Activated CD8-positive, alpha-beta memory T cell treated with anti-CD3 and anti-CD28 coated beads, Interleukin-2, amount 50 U/mL, for 1 hour (primary cell): Measurements from ENCODE around the gene C19orf33.
"Not testable (repeated sequence)": the region's sequence is repeated elsewhere in the genome, so short reads cannot be mapped to it uniquely, and the experiment has no call there.

Source experiments
- DNase-seq: peaks from one replicate; pipeline ENCODE4 v3.0.0-alpha.2; 2020; ENCODE audit errors: extremely low read depth

The C19orf33 gene

DNA sequence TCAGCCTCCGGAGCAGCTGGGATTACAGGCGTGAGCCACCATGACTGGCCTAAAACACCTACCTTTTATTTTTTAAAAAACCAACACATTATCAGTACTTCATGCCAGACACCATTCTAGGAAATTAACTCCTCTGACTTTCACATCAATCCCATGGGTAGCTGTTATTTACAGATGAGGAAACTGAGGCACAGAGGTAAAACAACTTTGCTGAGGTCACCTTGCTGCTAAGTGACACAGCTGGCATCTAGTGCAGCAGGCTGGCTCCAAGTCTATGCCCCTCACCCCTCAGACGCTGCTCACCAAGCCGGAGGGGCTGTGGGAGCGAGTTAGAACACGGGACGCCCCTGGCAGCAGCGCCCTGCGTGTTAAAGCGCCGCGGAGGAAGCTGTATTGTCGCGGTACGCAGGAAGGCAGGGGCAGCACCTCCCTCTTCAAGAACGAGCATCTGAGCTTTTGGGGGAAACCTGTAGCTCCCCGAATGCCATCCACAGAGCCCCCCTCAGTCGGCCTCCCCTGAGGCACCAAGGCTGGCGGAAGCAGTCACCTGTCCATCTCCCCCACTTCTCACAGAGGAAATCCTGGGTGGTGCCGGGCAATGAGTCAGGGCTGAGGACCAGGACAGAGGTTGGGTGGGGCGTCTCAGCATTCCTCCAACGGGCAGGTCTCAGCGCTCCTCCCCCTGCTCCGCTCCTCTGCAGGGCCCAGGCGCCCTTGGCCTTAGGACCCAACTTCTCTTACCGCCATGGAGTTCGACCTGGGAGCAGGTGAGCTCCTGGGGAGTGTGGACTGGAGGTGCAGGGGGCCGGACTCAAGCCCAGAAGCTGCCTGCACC, at the start of gene C19orf33:
TSS of gene C19orf33 (plus strand) at position 735 of the 835 bp plus-strand sequence. CDS start at position 746, 11 bp downstream.
- DNase-seq, result no peak

GRCh38 chr19:38255383-38256014, 48.6 kb upstream of the C19orf33 start:
- no peak for DNase-seq

DNA sequence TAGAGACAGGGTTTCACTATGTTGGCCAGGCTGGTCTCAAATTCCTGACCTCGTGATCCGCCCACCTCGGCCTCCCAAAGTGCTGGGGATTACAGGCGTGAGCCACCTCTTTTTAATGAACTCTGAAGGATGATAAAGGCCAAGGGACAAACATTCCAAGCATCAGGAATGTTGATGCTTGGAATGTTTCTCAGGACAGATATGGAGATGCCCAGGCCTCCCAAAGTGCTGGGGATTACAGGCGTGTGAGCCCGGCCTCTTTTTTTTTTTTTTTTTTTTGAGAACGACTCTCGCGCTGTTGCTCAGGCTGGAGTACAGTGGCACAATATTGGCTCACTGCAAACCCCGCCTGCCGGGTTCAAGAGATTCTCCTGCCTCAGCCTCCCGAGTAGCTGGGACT, 42.1 kb upstream of the C19orf33 start:
- not testable (repeated sequence) for DNase-seq

DNA sequence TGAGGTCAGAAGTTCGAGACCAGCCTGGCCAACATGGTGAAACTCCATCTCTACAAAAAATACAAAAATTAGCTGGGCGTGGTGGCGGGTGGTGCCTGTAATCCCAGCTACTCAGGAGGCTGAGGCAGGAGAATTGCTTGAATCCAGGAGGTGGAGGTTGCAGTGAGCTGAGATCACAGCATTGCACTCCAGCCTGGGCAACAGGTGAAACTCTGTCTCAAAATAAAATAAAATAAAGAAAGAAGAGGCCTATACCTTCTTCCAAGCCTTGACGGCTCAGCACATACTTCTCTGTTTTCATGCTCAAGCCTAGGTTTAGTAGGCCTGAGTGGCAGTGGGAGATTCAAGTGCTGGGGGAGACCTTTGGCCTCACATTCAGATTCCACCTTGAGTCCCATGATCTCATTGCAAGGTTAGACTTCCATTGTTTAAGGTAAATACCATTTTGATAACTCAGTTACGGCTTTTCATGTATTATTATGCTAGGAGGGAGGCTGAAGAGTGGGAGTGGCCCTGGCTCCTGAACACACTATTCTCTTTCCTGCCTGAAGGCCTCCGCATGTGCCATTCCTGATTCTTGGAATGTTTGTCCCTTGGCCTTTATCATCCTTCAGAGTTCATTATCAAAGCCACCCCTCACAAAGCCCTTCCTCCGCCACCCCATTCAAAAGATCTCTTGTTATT, 41.3 kb upstream of the C19orf33 start:
- no peak for DNase-seq

DNA sequence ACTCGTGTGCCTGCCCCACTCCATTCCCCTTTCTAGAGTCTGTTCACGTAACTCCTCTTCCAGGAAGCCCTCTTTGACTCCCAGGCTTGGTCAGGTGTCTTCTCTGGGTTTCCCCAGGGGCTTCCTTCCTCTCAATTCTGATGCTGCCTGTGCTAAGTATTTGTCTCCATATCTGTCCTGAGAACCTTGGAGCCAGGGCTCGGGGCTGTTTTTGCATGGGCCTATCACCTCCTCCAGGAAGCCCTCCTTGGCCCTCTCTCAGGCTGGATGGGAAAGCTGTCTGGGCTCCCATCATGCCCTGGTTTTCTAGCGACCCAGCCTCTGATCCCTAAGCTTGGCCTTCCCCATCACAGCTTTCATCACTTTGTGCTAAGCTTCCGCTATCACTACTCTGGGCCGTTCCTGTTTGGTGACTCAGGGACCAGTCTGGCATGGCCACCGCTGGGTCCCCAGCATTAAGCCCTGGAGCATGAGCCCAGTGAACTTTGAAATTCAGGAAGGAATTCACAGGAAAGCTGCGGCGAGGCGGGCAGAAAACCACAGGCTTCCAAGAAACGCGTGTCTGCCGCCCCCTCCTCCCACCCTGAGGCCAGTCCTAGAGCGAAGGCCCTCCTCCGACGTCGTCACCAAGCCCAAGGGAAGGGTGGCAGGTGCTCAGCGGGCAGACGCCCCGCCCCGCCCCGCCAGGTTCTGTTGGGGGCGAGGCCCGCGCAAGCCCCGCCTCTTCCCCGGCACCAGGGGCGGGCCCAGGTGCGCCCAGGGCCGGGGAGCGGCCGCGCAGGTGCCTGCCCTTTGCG, 40.2 kb upstream of the C19orf33 start:
- DNase-seq, result peak; percentile 46

GRCh38 chr19:38264486-38265212, 39.4 kb upstream of the C19orf33 start, which contains the start of gene SPINT2:
TSS of gene SPINT2 (plus strand) at chr19:38264573. CDS start at chr19:38264893, 320 bp downstream.
- no peak for DNase-seq

DNA sequence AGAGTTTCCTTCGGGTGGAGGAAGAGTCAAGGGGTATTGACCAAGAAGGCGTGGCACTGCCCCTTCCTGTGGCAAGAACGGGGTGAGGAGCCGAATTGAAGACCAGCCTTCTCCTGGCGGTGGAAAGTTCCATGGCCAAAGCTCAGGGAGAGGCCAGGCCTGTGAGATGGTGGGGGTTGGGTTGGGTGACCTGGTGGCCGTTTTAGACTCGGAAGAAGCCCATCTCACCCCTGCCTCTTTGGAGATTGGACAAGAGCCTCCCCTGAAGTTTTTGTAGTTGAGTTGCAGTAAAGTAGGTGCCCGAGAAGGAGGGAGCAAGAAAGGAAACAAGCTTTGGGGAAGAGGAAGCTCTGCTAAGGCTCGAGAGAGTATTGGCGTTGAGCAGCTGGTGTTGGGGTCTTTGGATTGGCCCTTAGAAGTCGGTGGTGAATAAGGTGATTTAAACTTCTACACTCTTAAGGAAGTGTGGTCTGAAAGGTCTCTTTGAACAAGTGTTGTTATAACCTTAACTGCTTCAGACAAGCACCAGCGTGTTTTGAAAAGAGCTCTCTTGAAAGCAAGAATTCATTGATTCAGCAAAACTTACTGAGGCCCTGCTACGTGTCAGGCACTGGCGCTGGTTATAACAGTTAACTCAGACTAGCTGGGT, 38.7 kb upstream of the C19orf33 start:
- DNase-seq, result no peak

DNA sequence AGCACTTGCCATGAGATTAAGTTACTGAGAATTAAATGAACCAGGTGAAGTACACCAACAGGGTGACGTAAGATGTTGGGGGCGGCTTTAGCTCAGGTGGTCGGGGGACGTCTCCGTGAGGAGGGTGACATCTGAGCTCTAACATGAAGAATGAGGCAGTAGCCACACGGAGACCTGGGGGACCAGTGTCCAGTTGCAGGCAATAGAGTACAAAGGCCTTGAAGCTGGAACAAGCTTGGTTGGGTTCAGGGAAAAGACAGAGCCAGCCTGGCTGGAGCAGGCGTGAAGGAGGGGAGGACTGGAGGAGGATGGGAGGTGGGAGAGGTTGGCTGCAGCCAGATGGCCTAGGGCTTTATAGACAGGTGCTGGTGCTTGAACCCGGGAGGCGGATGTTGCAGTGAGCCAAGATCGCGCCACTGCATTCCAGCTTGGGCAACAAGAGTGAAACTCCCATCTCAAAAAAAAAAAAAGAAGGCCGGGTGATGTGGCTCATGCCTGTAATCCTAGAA, 38.1 kb upstream of the C19orf33 start:
- DNase-seq, result no peak

GRCh38 chr19:38266981-38267597, 37.0 kb upstream of the C19orf33 start:
- no peak for DNase-seq

- DNase-seq, result no peak
Observed at GRCh38 chr19:38267761-38268483, 36.1 kb upstream of the C19orf33 start.

- no peak for DNase-seq
Observed at GRCh38 chr19:38268539-38268938, 35.5 kb upstream of the C19orf33 start.

- no peak for DNase-seq
Observed at GRCh38 chr19:38270587-38271167, 33.4 kb upstream of the C19orf33 start.

- DNase-seq, result no peak
Observed at GRCh38 chr19:38273499-38273898, 30.6 kb upstream of the C19orf33 start.

DNA sequence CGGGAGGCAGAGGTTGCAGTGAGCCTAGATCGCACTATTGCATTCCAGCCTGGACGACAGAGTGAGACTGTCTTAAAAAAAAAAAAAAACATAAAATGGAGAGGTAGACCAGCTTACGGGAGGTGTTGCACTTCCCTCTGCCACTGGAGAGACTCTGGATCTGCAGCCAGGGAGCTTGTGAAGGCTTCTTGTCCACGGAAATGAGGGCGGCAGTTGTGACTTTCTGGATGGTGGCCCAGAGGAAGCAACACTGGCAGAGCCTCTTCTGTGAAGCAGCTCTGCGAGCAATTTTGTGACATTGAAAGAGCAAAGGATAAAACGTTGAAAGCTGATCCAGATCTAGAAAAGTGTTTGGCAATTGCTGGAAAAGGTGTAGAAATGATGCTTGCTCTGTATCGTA, 29.3 kb upstream of the C19orf33 start:
- no peak for DNase-seq

GRCh38 chr19:38276942-38277517, 27.0 kb upstream of the C19orf33 start:
- DNase-seq, result no peak

- no peak for DNase-seq
Observed at GRCh38 chr19:38277549-38277948, 26.5 kb upstream of the C19orf33 start.

DNA sequence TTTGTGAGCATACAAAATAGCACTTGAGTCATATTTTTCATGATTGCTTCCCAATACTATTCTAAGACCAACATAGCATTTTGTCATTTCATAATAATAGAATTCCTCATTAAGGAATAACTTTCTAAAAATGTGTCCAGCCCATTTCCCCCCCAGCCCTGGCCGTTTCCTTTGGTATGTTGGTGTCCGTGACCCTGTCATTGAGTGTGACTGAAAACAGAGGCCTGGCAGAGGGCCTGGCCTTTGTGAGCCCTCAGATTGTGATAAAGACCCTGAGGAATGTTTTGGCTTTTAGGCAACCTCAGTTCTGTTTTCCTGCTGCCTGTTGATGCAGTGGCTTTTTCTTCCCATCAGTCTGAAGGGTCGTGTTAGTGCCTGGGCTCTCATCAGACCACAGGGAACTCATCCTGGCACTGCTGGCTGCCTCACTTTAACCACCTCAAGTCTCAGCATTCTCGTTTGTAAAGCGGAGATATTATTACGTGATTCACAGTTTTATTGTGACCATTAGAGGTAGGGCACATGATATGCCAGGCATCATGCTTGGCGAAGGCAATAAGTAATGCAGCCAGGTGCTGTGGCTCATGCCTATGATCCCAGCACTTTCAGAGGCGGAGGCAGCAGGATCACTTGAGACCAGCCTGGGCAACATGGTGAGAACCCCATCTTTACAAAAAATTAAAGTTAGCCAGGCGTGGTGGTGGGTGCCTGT, 25.9 kb upstream of the C19orf33 start:
- no peak for DNase-seq

DNA sequence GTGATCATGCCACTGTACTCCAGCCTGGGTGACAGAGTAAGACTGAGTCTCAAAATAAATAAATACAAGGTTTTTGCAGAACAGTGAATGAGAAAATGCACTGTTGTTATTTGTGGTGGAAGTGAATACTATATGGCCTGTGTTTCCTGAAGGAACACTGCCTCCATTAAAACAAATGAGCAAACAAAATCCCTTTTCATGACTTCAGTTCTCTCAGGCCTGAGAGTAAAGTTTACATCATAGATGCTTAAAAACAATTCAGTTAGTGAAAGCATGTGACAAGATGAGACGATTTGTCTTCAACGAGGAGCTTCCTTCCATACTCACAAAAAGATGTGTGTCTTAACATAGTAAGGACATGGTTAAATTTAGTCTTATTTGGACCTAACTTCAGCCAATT, 25.3 kb upstream of the C19orf33 start:
- DNase-seq, result no peak
